Chondrocyte (in vitro differentiated cells): ENCODE measurements around the gene TCF7L1. TPM values are rescaled to one million over a fixed set of nuclear protein-coding genes. Genes with fewer than 3 reads are reported as not detected.

Experiments used
- DNase-seq: peaks from one replicate; pipeline ENCODE4 v3.0.0; 2021; ENCODE audit warnings: mixed read lengths, low spot score
- H3K27ac Mint-ChIP-seq: one replicate; pipeline ENCODE4 v1.8.0; 2021; ENCODE audit warnings: mild to moderate bottlenecking, moderate library complexity, mixed read lengths; ENCODE audit not compliant: unreplicated experiment
- H3K27me3 Mint-ChIP-seq: 2 replicates; pipeline ENCODE4 v1.8.0; 2021; ENCODE audit warnings: low read depth, mixed read lengths
- H3K36me3 Mint-ChIP-seq: 2 replicates; pipeline ENCODE4 v1.8.0; 2021; ENCODE audit warnings: low read depth, mixed read lengths
- H3K4me1 Mint-ChIP-seq: 2 replicates; pipeline ENCODE4 v1.8.0; 2021; ENCODE audit warnings: low read depth, mild to moderate bottlenecking, mixed read lengths
- H3K4me3 Mint-ChIP-seq: one replicate; pipeline ENCODE4 v1.8.0; 2021; ENCODE audit warnings: mild to moderate bottlenecking, moderate library complexity, mixed read lengths; ENCODE audit not compliant: unreplicated experiment
- H3K9me3 Mint-ChIP-seq: 2 replicates; pipeline ENCODE4 v1.8.0; 2021; ENCODE audit warnings: low read depth, mixed read lengths
- CTCF ChIP-seq: fragments of 200-600 bp; sonication (generic); IDR thresholded peaks from 2 replicates; pipeline ENCODE4 v1.5.0; 2021; ENCODE audit warnings: antibody characterized with exemption, mild to moderate bottlenecking, moderate library complexity
- total RNA-seq: library from RNA; stranded (reverse); gene quantifications from 3 replicates; pipeline ENCODE4 v1.2.1, GENCODE V29; 2021

TCF7L1 gene
- total RNA-seq, 1 donor from 2014 or later, result 35.0 TPM

- Mint-ChIP-seq H3K27ac (no peak overlapping the region), H3K4me1 (no peaks in the 10 kb centered on the region), H3K27me3 (no peaks in the 10 kb centered on the region), H3K36me3 (no peaks in the 10 kb centered on the region), H3K9me3 (no peaks in the 10 kb centered on the region), H3K4me3 (no peak overlapping the region)
- no peak for TF ChIP-seq CTCF
- no peak for DNase-seq
These were observed 93.6 kb downstream of the TCF7L1 start for GRCh38 chr2:85226783-85227182.

GRCh38 chr2:85230679-85231467, 97.7 kb downstream of the TCF7L1 start:
- DNase-seq, result no peak
- no peak overlapping the region for H3K27ac Mint-ChIP-seq
- H3K27me3 Mint-ChIP-seq, result no peaks in the 10 kb centered on the region
- TF ChIP-seq CTCF, result no peak
- H3K9me3 Mint-ChIP-seq, result no peaks in the 10 kb centered on the region
- H3K36me3 Mint-ChIP-seq, result peaks cover 3% of the 10 kb centered on the region
- no peak overlapping the region for H3K4me3 Mint-ChIP-seq
- H3K4me1 Mint-ChIP-seq, result no peaks in the 10 kb centered on the region

- Mint-ChIP-seq H3K36me3 (peaks cover 3% of the 10 kb centered on the region), H3K9me3 (no peaks in the 10 kb centered on the region), H3K27me3 (no peaks in the 10 kb centered on the region), H3K4me1 (no peaks in the 10 kb centered on the region), H3K4me3 (no peak overlapping the region), H3K27ac (no peak overlapping the region)
- no peak for DNase-seq
- TF ChIP-seq CTCF, result no peak
These were observed 98.2 kb downstream of the TCF7L1 start for GRCh38 chr2:85231468-85231805.

GRCh38 chr2:85231952-85232351, 98.8 kb downstream of the TCF7L1 start:
- Mint-ChIP-seq H3K4me1 (no peaks in the 10 kb centered on the region), H3K36me3 (peaks cover 3% of the 10 kb centered on the region), H3K9me3 (no peaks in the 10 kb centered on the region), H3K27me3 (no peaks in the 10 kb centered on the region), H3K4me3 (no peak overlapping the region), H3K27ac (no peak overlapping the region)
- peak; percentile 35 for DNase-seq
- no peak for TF ChIP-seq CTCF

GRCh38 chr2:85234868-85235267, 101.7 kb downstream of the TCF7L1 start:
- TF ChIP-seq CTCF, result no peak
- no peaks in the 10 kb centered on the region for H3K27me3 Mint-ChIP-seq
- DNase-seq, result peak; percentile 21
- H3K4me3 Mint-ChIP-seq, result no peak overlapping the region
- H3K36me3 Mint-ChIP-seq, result peaks cover 3% of the 10 kb centered on the region
- peaks cover 8% of the 10 kb centered on the region for H3K4me1 Mint-ChIP-seq
- no peaks in the 10 kb centered on the region for H3K9me3 Mint-ChIP-seq
- H3K27ac Mint-ChIP-seq, result no peak overlapping the region
